KBM-7 (cell line): ENCODE measurements around the gene XPC.

Experiments
- DNase-seq: peaks from one replicate; pipeline ENCODE4 v3.0.0-alpha.2; 2015
- in situ Hi-C: fragments of 300-500 bp; cut with MboI; formaldehyde crosslinking; loops from 2 replicates; pipeline ENCODE4 v1.14.3; 2020; ENCODE audit warnings: low sequenced_read_pairs, low pct_unique_long_range_greater_than_20kb, mixed read lengths

Gene XPC

DNA sequence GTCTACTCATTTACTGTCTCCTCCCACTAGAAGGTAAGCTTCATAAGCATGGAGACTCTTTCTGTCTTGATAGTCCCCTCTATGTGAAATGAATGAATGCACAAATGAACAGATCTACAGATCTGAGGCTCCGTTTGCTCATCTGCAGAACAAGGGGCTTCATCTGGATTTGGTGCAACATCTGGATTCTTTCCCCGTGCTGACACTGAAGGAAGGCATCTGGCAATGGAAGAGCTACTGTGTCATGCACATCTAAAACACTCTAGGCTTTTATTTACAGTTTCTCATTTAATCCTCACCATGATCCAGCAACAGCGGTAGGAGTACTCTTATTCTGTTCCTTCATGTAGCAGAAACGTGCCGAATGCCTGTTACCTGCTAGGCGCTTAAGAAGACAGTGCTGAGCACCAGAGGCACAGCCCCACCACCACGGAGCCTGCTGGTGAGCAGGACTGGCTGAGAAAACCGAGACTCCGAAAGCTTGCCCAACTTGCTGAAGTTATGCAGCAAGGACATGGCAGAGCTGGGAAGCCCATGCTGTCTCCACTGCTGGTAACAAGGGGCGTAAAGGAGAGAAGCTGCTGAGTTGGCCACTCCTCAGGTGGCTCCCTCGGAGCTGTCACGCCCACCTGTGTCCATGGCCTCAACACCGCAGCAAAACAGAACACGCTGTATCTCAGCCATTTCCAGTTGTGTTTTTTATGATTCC lies 31.3 kb upstream of the XPC start:
- DNase-seq: no peak
- in situ Hi-C loops: no loop called here

DNA sequence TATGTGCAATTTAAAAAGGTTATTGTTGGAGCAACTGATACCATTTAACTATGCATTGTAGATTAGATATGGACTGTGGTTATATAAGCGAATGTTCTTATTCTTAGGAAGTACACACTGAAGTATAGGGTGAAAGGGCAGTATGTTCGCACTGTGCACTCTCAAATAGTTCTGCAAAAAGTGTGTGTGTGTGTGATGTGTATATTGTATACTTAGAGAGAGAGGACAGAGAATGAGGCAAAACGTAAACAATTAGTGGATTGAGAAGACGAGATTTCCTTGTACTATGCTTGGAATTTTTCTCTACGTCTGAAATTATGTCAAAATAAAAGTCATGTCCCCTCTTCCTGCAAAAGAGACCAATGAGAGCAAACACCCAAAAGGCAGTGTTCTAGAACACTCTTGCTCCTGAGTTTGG lies 30.6 kb upstream of the XPC start:
- DNase-seq: no peak
- in situ Hi-C loops: no loop called here

DNA sequence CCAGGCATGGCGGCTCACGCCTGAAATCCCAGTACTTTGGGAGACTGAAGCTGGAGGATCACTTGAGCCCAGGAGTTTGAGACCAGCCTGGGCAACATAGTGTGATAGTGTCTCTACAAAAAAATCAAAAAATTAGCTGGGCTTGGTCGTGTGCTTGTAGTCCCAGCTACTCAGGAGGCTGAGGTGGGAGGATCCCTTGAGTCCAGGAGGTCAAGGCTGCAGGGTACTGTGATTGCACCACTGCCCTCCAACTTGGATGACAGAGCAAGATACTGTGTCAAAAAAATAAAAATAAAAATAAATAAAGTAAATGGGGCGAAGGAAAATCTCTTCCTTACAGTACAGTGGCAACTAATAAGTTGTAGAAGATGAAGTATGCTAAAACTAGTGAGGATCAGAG lies 29.8 kb upstream of the XPC start:
- DNase-seq: no peak
- in situ Hi-C loops: no loop called here

DNA sequence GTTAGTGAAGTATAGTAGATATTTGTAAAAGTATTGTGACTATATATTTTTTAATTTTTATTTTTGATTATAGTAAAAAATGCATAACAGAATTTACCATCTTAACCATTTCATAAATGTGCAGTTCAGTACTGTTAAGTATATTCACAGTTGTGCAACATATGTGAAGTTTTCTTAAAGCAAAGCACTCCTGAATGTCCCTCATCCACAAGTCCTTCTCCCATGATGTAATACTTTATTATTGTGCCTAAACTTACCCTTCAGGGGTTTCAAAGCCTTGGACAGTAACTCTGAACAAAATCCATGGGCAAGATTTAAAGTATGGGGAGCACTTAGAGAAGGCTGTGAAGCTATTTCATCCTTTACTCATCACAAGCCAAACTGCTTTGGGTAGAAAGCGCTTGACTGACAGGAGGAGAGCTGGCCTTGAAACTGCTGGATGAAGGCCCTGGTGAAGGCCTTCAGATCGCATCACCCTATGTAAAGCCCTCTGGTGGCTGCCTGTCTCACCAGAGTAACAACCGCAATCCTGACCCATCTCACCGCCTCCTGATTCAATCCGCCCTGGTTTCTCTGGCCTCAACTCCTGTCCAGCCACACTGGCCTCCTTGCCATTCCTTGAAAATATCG lies 28.3 kb upstream of the XPC start:
- DNase-seq: no peak
- in situ Hi-C loops: no loop called here

DNA sequence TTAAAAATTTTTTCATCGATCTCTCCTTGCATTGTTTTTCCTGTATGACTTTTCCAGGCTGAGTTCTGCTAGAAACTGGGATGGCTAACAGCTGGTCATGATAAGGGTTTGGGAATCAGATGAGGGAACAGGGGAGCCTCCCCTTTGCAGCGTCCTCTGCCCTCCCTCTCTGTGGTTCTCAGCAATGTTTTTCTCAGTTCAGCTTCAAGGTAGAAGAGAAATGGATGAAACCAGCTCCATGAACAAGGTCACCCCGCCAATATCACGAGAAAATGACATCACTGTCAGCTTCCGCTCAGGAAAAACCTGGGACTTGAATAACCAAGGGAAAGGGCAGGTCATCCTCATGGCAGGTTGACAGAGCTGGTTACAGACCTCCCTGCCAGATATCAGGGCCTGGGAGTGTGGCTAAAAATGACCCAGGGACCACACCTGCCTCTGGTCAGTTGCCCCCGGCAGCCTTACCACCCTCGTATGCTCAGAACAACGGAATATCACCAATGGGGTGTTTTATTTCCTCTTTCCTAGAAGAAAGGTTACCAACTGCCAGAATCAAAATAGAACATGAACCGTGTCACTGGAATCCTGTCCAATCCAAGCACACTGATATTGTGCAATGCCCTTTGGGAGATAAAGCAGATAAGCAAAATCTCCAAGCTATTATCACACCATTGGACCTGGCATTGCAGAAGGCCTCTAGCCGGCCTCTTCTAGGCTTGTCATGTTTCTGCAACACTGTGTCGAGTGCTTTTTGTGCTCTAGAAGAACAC lies 26.3 kb upstream of the XPC start:
- in situ Hi-C loops: no loop called here
- peak; percentile 94 for DNase-seq

DNA sequence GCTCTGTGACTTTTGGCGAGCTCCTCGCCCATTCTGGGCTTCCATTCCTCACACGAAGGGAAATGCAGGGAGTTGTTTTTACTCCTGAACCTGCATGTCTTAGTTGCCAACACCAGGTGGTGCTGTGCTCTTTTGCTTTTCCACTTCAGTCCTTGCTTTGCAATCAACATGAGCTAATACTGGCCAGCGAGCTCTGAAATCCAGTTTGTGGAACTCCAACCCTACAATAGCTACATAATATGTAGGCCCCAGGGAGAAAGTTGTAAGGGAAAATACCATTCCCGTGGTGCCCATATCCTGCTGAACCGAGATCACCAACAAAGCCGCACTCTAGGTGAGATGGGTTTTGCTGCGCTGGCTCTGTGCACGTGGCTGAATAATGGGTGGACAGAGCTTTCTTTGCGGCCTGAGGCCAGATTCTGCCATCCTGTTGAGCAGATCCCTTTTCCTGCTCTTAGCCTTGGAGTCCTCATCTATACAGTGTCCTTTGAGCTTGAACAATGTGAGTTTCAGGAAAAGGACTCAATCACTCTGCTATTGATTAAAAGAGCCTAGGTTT lies 25.2 kb upstream of the XPC start:
- in situ Hi-C loops: no loop called here
- DNase-seq: peak; percentile 89

DNA sequence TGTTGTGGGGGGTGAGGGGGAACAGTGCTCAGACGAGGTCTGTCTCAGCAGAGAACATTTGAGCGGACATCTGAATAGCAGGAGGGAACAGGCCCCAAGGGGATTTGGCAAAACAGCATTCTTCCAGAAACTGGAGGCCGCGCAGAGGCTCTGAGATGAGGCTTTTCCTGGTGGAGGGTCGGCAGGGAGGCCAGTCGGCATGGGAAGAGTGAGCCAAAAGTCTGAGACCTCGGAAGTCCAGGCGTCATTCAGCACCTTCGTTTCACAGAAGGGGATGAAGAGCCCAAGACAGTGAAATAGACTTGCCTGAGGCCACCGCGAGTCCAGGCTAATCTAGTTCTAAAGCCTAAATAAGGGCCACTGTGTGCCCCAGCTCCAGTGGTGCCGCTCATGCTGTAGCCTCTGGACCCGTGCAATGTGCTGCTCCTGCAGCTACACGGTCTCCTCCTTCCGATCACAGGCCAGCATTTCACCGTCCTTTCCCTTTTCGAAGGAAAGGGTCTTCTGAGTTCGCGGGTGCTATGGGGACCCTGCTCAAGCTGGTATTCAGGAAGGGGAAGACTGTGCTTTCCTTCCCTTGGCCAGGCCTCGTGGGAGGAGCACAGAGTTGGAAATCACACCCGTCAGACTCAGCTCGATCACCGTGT lies 24.6 kb upstream of the XPC start:
- in situ Hi-C loops: no loop called here

DNA sequence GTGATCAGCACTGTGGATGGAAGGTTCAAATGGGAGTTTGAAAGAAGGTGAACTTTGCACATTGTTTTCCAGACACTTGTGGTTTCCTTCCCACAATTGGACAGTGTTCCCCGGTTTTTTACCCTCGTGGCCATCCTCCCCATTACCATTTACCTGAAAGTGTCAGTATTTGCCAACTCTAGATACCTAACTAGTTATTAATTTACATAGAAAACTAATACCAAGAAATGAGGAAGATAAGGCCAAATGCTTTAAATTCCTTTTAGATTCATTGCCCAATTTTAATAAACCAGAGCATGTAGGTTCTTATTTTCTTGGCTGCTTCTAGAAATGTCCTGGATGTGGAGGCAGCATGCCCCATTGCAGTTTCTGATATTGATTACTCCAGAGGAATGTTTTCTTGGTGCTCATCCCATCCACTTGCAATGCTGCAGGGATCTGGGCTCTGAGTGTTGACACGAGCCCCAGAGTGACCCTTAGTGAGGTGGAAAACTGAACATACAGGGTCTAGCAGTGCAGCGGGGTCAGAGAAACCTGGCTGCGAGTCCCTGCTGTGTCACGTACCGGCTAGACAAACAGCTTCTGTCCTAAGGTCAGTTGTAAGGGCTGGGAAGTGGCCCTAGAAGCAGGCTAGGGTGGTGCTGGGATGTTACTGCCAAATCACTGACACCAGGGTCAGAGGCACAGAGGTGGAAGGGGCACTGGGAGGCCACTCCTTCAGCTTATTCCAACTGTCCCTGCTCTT lies 23.7 kb upstream of the XPC start:
- in situ Hi-C loops: no loop called here
- DNase-seq: no peak

More for the DNA sequence above, 24.6 kb upstream of the XPC start:
- no peak for DNase-seq

DNA sequence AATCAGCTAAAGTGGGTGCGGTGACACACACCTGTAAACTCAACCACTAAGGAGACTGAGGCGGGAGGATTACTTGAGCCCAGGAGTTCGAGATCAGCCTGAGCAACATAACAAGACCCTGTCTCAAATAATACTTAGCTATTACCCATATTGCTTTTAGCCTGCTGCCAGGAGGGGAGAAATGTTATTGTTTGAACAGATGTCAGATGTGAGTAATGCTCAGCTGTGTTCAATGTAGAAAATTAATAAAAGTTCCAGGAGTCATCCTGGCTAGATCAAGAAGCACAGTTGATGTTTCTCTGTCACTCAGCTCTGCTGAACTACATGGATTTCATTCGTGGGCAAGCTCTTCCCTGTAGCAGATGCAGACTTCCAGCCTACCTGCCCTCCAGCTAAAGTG lies 22.4 kb upstream of the XPC start:
- DNase-seq: no peak
- in situ Hi-C loops: no loop called here

DNA sequence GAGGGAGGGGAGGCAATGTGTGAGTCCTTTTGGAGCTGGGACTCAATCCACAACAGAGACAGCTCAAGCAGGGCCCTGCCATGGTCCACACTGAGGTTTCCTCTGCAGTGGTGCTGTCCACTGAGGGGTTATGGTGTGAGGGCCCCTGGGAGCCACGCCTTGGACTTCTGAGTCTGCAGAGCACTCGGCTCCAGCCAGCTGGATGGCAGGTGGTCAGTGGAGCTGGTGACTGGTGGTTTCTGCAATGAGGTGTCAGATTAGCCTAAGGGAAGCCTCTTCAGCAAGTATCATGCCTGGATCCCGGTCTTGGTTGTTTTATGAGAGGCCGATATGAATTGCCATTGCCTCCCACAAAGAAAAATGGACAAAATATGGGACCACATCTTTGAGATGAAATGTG lies 21.9 kb upstream of the XPC start:
- in situ Hi-C loops: no loop called here
- no peak for DNase-seq

DNA sequence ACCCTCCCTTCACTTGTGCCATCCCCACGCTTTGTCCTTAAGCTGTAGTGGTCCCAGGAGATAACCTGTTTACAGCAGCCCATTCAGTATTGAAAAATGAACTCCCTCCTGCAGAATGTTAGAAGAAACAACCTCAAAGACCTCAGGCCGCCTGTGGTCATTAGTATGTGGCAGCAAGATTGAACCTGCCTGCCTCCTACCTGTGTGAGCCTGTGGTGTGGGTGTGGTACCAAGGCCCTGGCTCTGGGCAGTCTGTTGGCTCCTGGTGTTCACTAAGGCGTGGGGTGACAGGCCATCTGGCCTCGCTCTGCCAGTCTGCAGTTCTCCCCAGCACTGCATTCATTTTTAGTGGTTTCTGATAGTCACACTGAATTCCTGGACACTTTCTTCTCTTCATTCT lies 21.2 kb upstream of the XPC start:
- no peak for DNase-seq
- in situ Hi-C loops: no loop called here

DNA sequence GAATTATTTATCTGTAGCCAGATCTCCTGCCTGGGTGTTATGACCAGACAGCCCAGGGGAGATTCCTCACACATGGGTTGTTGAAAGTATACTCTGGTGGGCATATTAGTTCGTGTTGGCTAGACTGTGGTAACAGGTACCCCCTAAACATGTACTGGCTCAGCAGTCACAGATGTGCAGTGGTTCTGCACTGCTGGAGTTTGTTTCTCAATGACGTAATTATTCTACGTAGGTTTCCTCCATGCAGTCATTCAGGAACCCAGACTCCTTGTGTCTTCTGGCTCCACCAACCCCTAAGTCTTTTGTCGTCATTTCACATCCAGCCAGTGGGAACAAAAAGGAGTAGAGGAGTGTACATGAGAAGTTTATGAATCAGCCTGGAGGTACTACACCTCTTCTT lies 16.5 kb upstream of the XPC start:
- in situ Hi-C loops: no loop called here

DNA sequence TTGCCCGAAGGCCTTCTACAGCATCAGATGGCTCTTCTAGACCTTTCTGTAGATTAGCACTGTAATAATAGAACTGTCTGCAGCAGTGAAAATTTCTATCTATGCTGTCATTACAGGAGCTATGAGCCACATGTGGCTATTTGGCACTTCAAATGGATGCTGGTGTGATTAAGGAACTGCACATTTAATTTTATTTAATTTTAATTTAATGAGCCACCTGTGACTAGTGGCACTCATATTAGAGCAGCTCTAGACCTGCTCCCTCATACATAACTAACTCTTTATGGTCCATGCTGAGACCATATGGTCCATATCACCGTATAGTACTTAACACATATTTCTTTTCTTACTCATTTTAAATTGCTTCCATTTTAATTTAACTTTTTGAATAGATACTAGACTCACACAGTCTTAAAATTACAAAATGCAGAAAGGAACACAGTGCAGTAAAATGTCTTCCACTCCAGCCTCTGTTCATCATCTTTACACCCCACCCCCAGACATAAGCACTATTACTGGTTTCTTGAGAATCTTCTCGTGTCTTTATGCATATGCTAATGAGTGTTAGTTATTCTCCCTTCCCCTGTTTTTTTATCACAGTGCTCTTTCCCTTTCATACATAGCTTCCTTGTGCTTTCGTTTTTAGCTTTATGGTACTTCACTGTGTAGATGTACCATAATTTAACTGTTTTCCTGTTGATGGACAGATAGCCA lies 9.8 kb upstream of the XPC start:
- DNase-seq: no peak
- in situ Hi-C loops: no loop called here

More for the DNA sequence above, 16.5 kb upstream of the XPC start:
- DNase-seq: no peak

DNA sequence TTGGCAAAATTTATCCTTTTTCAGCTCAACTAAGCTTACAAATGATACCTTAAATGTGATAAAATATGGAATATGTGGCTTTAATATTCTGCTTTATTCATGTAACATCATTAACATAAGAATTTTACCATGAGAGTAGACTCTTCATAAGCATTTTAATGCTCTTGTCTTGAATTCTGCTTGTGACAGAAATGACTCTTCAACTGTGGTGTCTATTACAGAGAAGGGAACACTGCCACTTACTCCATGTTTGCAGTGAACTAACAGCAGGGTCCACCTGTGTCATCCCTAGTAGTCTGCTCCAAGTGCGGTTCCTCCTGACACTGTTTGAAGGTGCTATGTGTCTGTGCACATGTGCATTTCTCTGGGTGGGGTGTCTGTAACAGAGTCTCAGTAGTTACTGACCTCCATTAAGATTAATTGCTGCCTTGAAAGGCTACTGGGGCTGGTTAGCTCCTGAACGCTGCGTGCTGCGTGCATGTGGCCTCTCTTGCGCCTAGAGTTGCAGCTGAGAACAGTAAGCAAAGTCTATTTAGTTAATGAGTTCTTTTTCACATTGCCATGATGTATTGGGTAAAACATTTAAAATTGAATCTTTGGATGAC lies 8.6 kb upstream of the XPC start:
- in situ Hi-C loops: no loop called here
- DNase-seq: no peak

DNA sequence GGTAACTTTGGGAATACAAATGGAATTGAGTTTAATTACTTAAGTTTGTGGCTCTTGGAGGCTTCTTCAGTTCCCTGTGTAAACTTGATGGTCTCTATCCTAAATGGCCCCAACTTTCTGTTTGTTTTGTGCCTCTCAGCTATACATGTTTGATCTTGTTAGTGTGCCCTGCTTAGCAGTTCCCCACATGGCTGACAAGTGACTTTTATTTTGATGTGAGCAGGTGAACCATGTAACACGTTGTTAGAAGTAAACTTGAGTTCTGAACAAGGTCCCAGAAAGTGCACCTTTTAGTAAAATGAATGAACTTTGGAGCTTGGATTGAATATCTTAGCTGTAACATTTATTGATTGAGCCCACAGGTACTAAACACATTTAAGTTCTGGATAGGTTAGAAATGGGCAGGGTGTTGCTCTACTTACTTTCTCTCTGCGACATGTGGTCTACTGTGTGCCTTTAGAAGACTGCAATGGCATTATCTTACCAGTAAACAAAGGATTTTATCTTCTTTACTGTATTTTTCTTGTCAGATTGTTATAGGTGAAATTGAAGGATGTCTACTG lies 4.7 kb upstream of the XPC start:
- in situ Hi-C loops: no loop called here
- DNase-seq: no peak

DNA sequence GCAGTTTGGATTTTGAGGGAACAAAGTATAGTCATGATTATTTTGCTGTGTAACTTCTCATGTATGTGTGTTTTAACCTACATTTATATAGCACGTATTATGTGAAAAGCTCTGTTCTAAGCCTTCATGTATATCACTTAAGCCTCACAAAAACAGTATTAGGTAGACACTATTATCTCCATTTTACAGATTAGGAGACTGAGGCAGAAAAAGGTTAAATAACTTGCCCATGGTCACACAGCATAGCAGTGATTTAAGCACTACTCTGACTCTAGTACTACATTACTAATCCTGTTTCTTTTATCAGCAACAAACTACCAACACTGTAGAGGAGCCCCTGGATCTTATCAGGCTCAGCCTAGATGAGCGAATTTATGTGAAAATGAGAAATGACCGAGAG lies 2.9 kb upstream of the XPC start:
- in situ Hi-C loops: no loop called here
- DNase-seq: no peak

DNA sequence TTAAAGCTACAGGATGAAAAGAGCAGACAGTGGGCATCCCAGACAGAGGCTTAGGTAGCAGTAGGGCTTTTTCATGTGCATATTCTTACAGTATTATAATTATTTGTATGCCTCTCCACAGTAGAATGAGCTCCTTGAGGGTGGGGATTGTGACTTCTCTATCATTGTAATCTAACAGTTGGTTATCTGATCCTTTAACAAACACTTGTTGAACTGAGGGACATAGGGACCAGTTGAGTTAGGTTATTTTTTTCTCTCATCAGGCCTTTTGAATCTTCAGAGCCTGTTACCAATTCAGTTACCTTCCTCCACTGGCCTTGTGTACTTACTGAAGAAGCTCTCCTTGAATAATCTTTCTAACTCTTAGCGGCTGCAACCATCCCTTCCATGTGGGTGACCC lies 1.4 kb upstream of the XPC start:
- in situ Hi-C loops: no loop called here
- no peak for DNase-seq

DNA sequence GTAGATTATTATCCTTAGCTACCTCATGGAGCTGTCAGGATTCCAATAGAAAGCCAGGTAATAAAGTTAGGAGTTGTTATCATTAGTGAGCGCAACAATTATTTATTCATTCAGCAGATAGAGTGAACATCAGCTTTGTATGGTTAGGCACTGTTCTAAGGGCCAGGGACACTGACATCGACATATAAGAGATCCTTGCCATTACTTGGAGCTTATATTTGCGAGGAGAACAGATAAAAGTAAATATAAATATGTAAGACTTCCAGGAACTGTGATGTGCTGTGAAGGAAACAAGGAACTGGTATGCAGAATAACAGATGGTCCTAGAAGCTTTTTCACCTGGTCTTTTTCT lies 689 bp upstream of the XPC start:
- peak; percentile 22 for DNase-seq

More for the DNA sequence above, 689 bp upstream of the XPC start:
- in situ Hi-C loops: no loop called here
